Neuron (in vitro differentiated cells): ENCODE results near the gene NIPSNAP2.
"Not testable (repeated sequence)": the region's sequence is repeated elsewhere in the genome, so short reads cannot be mapped to it uniquely, and the experiment has no call there.

Experiments used
- H2AFZ ChIP-seq: one replicate; pipeline ENCODE4 v1.6.1; 2013; ENCODE audit warnings: low read depth, mild to moderate bottlenecking, inconsistent platforms, low read length, moderate library complexity
- H3K27me3 ChIP-seq: one replicate; pipeline ENCODE4 v1.6.1; 2013; ENCODE audit warnings: low read length; ENCODE audit not compliant: insufficient read depth
- H3K36me3 ChIP-seq: one replicate; pipeline ENCODE4 v1.6.1; 2013; ENCODE audit warnings: low read length; ENCODE audit not compliant: insufficient read depth
- H3K4me1 ChIP-seq: one replicate; pipeline ENCODE4 v1.6.1; 2013; ENCODE audit warnings: low read length; ENCODE audit not compliant: insufficient read depth
- H3K4me3 ChIP-seq: 2 replicates; pipeline ENCODE4 v1.5.1; 2013; ENCODE audit warnings: mild to moderate bottlenecking, low read length, moderate library complexity
- H3K9me3 ChIP-seq: one replicate; pipeline ENCODE4 v1.6.1; 2013; ENCODE audit warnings: low read length

NIPSNAP2 gene

GRCh38 chr7:56033671-56034432, 69.5 kb downstream of the NIPSNAP2 start:
- Histone ChIP-seq H3K36me3 (peaks cover 24% of the 10 kb centered on the region), H3K4me1 (no peaks in the 10 kb centered on the region), H3K27me3 (no peaks in the 10 kb centered on the region), H3K4me3 (peak overlapping the region; percentile 49), H3K9me3 (no peaks in the 10 kb centered on the region), H2AFZ (peak overlapping the region; percentile 79)

GRCh38 chr7:56040730-56041129, 76.3 kb downstream of the NIPSNAP2 start:
- Histone ChIP-seq H3K27me3 (no peaks in the 10 kb centered on the region), H2AFZ (no peak overlapping the region), H3K9me3 (no peaks in the 10 kb centered on the region), H3K4me3 (no peak overlapping the region), H3K36me3 (peaks cover 10% of the 10 kb centered on the region), H3K4me1 (no peaks in the 10 kb centered on the region)

GRCh38 chr7:56045758-56046157, 81.4 kb downstream of the NIPSNAP2 start:
- not testable (repeated sequence) for H3K27me3 ChIP-seq, H3K9me3 ChIP-seq, H3K4me1 ChIP-seq, H3K4me3 ChIP-seq, H3K36me3 ChIP-seq, H2AFZ ChIP-seq

GRCh38 chr7:56046721-56047445, 82.5 kb downstream of the NIPSNAP2 start:
- H2AFZ ChIP-seq = no peak overlapping the region
- no peaks in the 10 kb centered on the region for H3K9me3 ChIP-seq
- peaks cover 9% of the 10 kb centered on the region for H3K4me1 ChIP-seq
- H3K27me3 ChIP-seq = no peaks in the 10 kb centered on the region
- peaks cover 5% of the 10 kb centered on the region for H3K36me3 ChIP-seq
- no peak overlapping the region for H3K4me3 ChIP-seq

GRCh38 chr7:56047446-56048116, 83.2 kb downstream of the NIPSNAP2 start:
- H3K27me3 ChIP-seq, H3K9me3 ChIP-seq, H2AFZ ChIP-seq, H3K4me3 ChIP-seq, H3K36me3 ChIP-seq: not testable (repeated sequence)
- peaks cover 14% of the 10 kb centered on the region for H3K4me1 ChIP-seq

GRCh38 chr7:56048245-56048644, 83.9 kb downstream of the NIPSNAP2 start:
- no peak overlapping the region for H3K4me3 ChIP-seq
- peaks cover 6% of the 10 kb centered on the region for H3K36me3 ChIP-seq
- H3K9me3 ChIP-seq = no peaks in the 10 kb centered on the region
- peaks cover 21% of the 10 kb centered on the region for H3K4me1 ChIP-seq
- H3K27me3 ChIP-seq = no peaks in the 10 kb centered on the region
- H2AFZ ChIP-seq = no peak overlapping the region

GRCh38 chr7:56048763-56049162, 84.4 kb downstream of the NIPSNAP2 start:
- H3K4me3 ChIP-seq, H2AFZ ChIP-seq, H3K9me3 ChIP-seq, H3K27me3 ChIP-seq: not testable (repeated sequence)
- H3K36me3 ChIP-seq = peaks cover 11% of the 10 kb centered on the region
- H3K4me1 ChIP-seq = peaks cover 26% of the 10 kb centered on the region
